Measurements from ENCODE around the gene SLC39A9. TPM values are rescaled to one million over a fixed set of nuclear protein-coding genes. Genes with fewer than 3 reads are reported as not detected.

SLC39A9 gene
- polyA plus RNA-seq, 1 experiment, result 70.3 TPM

- ChIA-PET POLR2A (no interaction called here), CTCF (interaction anchor here (1.0 to 3.8 kb wide), 4 partner anchors 22 to 328 kb away, joined by 3 to 50 read pairs (median 7); no protein-coding TSS in a partner anchor)
- DNase-seq (ENCODE audit: low read depth), result no peak
- TF ChIP-seq CTCF (IDR thresholded peaks at IDR 0.05; ENCODE audit: insufficient read depth, low read depth, low read length), result no peak
- Histone ChIP-seq H3K36me3 (ENCODE audit: control insufficient read depth, insufficient read depth, low read length) (peaks cover 12% of the 10 kb centered on the region), H3K27me3 (ENCODE audit: control insufficient read depth, insufficient read depth, low read length) (no peaks in the 10 kb centered on the region), H3K4me3 (ENCODE audit: low read depth, low read length) (no peak overlapping the region)
Observed at GRCh38 chr14:69458350-69458749, 59.9 kb downstream of the SLC39A9 start.

GRCh38 chr14:69459122-69459521, 60.6 kb downstream of the SLC39A9 start:
- H3K4me3 ChIP-seq (ENCODE audit: low read depth, low read length), result no peak overlapping the region
- no peak for DNase-seq (ENCODE audit: low read depth)
- ChIA-PET POLR2A (no interaction called here), CTCF (interaction anchor here (0.6 to 3.8 kb wide), 10 partner anchors 16 to 329 kb away, joined by 3 to 50 read pairs (median 4); no protein-coding TSS in a partner anchor)
- no peak for TF ChIP-seq CTCF (IDR thresholded peaks at IDR 0.05; ENCODE audit: insufficient read depth, low read depth, low read length)
- peaks cover 11% of the 10 kb centered on the region for H3K36me3 ChIP-seq (ENCODE audit: control insufficient read depth, insufficient read depth, low read length)
- no peaks in the 10 kb centered on the region for H3K27me3 ChIP-seq (ENCODE audit: control insufficient read depth, insufficient read depth, low read length)

GRCh38 chr14:69460093-69460701, 61.7 kb downstream of the SLC39A9 start:
- H3K4me3 ChIP-seq (ENCODE audit: low read depth, low read length), result no peak overlapping the region
- H3K27me3 ChIP-seq (ENCODE audit: control insufficient read depth, insufficient read depth, low read length), result no peaks in the 10 kb centered on the region
- peak; percentile 83 for TF ChIP-seq CTCF (IDR thresholded peaks at IDR 0.05; ENCODE audit: insufficient read depth, low read depth, low read length)
- ChIA-PET CTCF (interaction anchor here (0.8 to 3.8 kb wide), 23 partner anchors 9 to 330 kb away, joined by 3 to 50 read pairs (median 5); partner anchors contain the start of genes ERH and SLC39A9), POLR2A (no interaction called here)
- peak; percentile 50 for DNase-seq (ENCODE audit: low read depth)
- H3K36me3 ChIP-seq (ENCODE audit: control insufficient read depth, insufficient read depth, low read length), result peaks cover 11% of the 10 kb centered on the region

GRCh38 chr14:69464379-69464778, 65.9 kb downstream of the SLC39A9 start:
- H3K36me3 ChIP-seq (ENCODE audit: control insufficient read depth, insufficient read depth, low read length), result peaks cover 3% of the 10 kb centered on the region
- DNase-seq (ENCODE audit: low read depth), result no peak
- POLR2A ChIA-PET, result interaction anchor here (0.6 kb wide), 1 partner anchor 226 kb away, joined by 5 read pairs; no protein-coding TSS in a partner anchor
- no peak for TF ChIP-seq CTCF (IDR thresholded peaks at IDR 0.05; ENCODE audit: insufficient read depth, low read depth, low read length)
- H3K4me3 ChIP-seq (ENCODE audit: low read depth, low read length), result no peak overlapping the region
- CTCF ChIA-PET, result interaction anchor here (0.9 to 1.9 kb wide), 3 partner anchors 66 to 224 kb away, joined by 3 to 10 read pairs (median 3); partner anchors contain the start of genes ERH and SLC39A9
- no peaks in the 10 kb centered on the region for H3K27me3 ChIP-seq (ENCODE audit: control insufficient read depth, insufficient read depth, low read length)

- ChIA-PET POLR2A (interaction anchor here (0.6 kb wide), 1 partner anchor 227 kb away, joined by 5 read pairs; no protein-coding TSS in a partner anchor), CTCF (interaction anchor here (0.9 to 1.9 kb wide), 2 partner anchors 222 to 232 kb away, joined by 4 to 10 read pairs; no protein-coding TSS in a partner anchor)
- Histone ChIP-seq H3K27me3 (ENCODE audit: control insufficient read depth, insufficient read depth, low read length) (no peaks in the 10 kb centered on the region), H3K4me3 (ENCODE audit: low read depth, low read length) (no peak overlapping the region), H3K36me3 (ENCODE audit: control insufficient read depth, insufficient read depth, low read length) (peaks cover 3% of the 10 kb centered on the region)
- TF ChIP-seq CTCF (IDR thresholded peaks at IDR 0.05; ENCODE audit: insufficient read depth, low read depth, low read length), result no peak
- DNase-seq (ENCODE audit: low read depth), result peak; percentile 25
Observed at GRCh38 chr14:69464829-69465228, 66.3 kb downstream of the SLC39A9 start.

All from BJ (cell line).